DND-41 (cell line): ENCODE measurements around the gene TRAF3IP3.

Source experiments
- ATAC-seq: fragments of 200-7000 bp; cut with Tn5 transposase; 3 replicates; pipeline ENCODE4 v1.9.1; 2021; ENCODE audit warnings: low read depth; ENCODE audit not compliant: insufficient read depth
- DNase-seq: peaks from one replicate; pipeline ENCODE4 v3.0.0-alpha.2; 2020
- H2AFZ ChIP-seq: 2 replicates; pipeline ENCODE4 v1.6.0; 2012; ENCODE audit warnings: low read depth, low read length
- H3K27ac ChIP-seq: 2 replicates; pipeline ENCODE4 v1.5.1; 2012; ENCODE audit warnings: low read length, inconsistent platforms
- H3K27me3 ChIP-seq: fragments of 200-600 bp; sonication (generic); 2 replicates; pipeline ENCODE4 v1.6.0; 2012; ENCODE audit warnings: low read length, mild to moderate bottlenecking, inconsistent platforms; ENCODE audit not compliant: insufficient read depth, poor library complexity
- H3K36me3 ChIP-seq: 2 replicates; pipeline ENCODE4 v1.5.1; 2012; ENCODE audit warnings: low read length, inconsistent platforms; ENCODE audit not compliant: insufficient read depth
- H3K4me1 ChIP-seq: 2 replicates; pipeline ENCODE4 v1.5.1; 2012; ENCODE audit warnings: mild to moderate bottlenecking, low read length; ENCODE audit not compliant: insufficient read depth
- H3K4me2 ChIP-seq: 2 replicates; pipeline ENCODE4 v1.6.0; 2012; ENCODE audit warnings: mild to moderate bottlenecking, moderate library complexity, low read length, inconsistent platforms; ENCODE audit not compliant: insufficient read depth
- H3K4me3 ChIP-seq, 2 experiments: fragments of 200-600 bp in 1 of 2; shearing (Covaris generic) in 1 of 2; 2 replicates each; pipeline ENCODE4 v1.5.1; 2012 to 2016; ENCODE audit warnings: inconsistent platforms in 2 of 2, low read length in 2 of 2, mild to moderate bottlenecking in 2 of 2, low read depth in 1 of 2, moderate library complexity in 1 of 2
- H3K79me2 ChIP-seq: 2 replicates; pipeline ENCODE4 v1.6.0; 2012; ENCODE audit warnings: low read length, inconsistent platforms; ENCODE audit not compliant: insufficient read depth
- H3K9ac ChIP-seq: 2 replicates; pipeline ENCODE4 v1.6.0; 2012; ENCODE audit warnings: low read depth, mild to moderate bottlenecking, inconsistent platforms, low read length, moderate library complexity
- H3K9me3 ChIP-seq: 2 replicates; pipeline ENCODE4 v1.5.1; 2012; ENCODE audit warnings: low read length, moderate library complexity, mild to moderate bottlenecking, inconsistent platforms; ENCODE audit not compliant: insufficient read depth, severe bottlenecking
- H4K20me1 ChIP-seq: 2 replicates; pipeline ENCODE4 v1.6.0; 2012; ENCODE audit warnings: low read length; ENCODE audit not compliant: insufficient read depth
- EZH2 ChIP-seq: IDR thresholded peaks from 3 replicates; pipeline ENCODE4 v1.6.1; 2012; ENCODE audit warnings: borderline replicate concordance, low read depth, mild to moderate bottlenecking, moderate library complexity, low read length, inconsistent platforms; ENCODE audit not compliant: severe bottlenecking
- TF ChIP-seq, protein P1 (sequence below): IDR thresholded peaks from 2 replicates; pipeline ENCODE4 v1.5.1; 2012; ENCODE audit warnings: borderline replicate concordance, low read length, moderate library complexity, mild to moderate bottlenecking; ENCODE audit not compliant: poor library complexity, severe bottlenecking; ENCODE audit errors: extremely low read depth

The TRAF3IP3 gene

DNA sequence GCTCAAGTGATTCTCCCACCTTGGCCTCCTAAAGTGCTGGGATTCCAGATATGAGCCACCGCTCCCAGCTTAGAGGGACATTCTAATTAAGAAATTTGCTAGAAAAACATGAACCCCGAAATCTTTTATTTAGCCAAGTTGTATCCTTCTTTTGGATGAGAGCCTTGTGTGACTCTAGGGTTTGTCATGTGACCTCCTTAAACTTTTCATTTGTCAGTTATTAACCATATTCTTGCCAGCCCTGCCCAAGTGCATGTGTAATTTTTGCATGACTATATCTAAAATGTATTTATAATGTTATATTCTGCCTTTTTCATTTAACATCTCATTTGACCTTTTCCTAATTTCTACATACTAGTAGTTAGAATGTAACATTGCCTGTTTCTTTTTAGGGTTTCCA lies 73.9 kb downstream of the TRAF3IP3 start:
- no peaks in the 10 kb centered on the region for H3K9me3 ChIP-seq
- ATAC-seq, result no peak
- peak overlapping the region; percentile 67 for H3K9ac ChIP-seq
- H3K79me2 ChIP-seq, result peaks cover 36% of the 10 kb centered on the region
- peaks cover 50% of the 10 kb centered on the region for H3K36me3 ChIP-seq
- H3K27ac ChIP-seq, result no peak overlapping the region
- H3K4me1 ChIP-seq, result peaks cover 28% of the 10 kb centered on the region
- H3K27me3 ChIP-seq, result no peaks in the 10 kb centered on the region
- H3K4me3 ChIP-seq, result peak overlapping the region in 1 of 2 experiments; percentile 80; a peak in 1 of 4 replicates
- H4K20me1 ChIP-seq, result no peaks in the 10 kb centered on the region
- H3K4me2 ChIP-seq, result peak overlapping the region; percentile 68
- DNase-seq, result no peak
- TF ChIP-seq, protein P1, sequence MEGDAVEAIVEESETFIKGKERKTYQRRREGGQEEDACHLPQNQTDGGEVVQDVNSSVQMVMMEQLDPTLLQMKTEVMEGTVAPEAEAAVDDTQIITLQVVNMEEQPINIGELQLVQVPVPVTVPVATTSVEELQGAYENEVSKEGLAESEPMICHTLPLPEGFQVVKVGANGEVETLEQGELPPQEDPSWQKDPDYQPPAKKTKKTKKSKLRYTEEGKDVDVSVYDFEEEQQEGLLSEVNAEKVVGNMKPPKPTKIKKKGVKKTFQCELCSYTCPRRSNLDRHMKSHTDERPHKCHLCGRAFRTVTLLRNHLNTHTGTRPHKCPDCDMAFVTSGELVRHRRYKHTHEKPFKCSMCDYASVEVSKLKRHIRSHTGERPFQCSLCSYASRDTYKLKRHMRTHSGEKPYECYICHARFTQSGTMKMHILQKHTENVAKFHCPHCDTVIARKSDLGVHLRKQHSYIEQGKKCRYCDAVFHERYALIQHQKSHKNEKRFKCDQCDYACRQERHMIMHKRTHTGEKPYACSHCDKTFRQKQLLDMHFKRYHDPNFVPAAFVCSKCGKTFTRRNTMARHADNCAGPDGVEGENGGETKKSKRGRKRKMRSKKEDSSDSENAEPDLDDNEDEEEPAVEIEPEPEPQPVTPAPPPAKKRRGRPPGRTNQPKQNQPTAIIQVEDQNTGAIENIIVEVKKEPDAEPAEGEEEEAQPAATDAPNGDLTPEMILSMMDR, result no peak
- no peak for TF ChIP-seq EZH2
- H2AFZ ChIP-seq, result no peak overlapping the region

DNA sequence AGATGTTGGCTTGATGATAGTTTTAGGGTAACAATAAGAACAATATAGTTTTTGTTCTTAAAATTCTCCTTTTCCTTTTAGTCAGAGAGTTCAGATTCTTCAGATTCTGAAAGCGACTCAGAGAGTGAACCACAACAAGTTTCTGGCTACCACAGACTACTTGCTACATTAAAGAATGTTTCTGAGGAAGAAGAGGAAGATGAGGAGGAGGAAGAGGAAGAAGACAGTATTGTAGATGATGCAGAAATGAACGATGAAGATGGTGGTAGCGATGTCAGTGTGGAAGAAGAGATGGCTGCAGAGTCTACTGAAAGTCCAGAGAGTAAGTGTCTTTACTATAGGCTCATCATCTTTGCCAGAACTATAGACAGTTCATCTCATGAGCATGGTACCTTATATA lies 74.9 kb downstream of the TRAF3IP3 start:
- TF ChIP-seq, protein P1, result no peak
- no peak for TF ChIP-seq EZH2
- H3K27ac ChIP-seq, result no peak overlapping the region
- no peak overlapping the region for H2AFZ ChIP-seq
- H3K4me2 ChIP-seq, result no peak overlapping the region
- DNase-seq (no peak), ATAC-seq (no peak)
- no peaks in the 10 kb centered on the region for H3K9me3 ChIP-seq
- peaks cover 36% of the 10 kb centered on the region for H3K79me2 ChIP-seq
- no peak overlapping the region for H3K4me3 ChIP-seq
- no peaks in the 10 kb centered on the region for H4K20me1 ChIP-seq
- peaks cover 61% of the 10 kb centered on the region for H3K36me3 ChIP-seq
- H3K9ac ChIP-seq, result no peak overlapping the region
- H3K27me3 ChIP-seq, result no peaks in the 10 kb centered on the region
- H3K4me1 ChIP-seq, result peaks cover 28% of the 10 kb centered on the region

DNA sequence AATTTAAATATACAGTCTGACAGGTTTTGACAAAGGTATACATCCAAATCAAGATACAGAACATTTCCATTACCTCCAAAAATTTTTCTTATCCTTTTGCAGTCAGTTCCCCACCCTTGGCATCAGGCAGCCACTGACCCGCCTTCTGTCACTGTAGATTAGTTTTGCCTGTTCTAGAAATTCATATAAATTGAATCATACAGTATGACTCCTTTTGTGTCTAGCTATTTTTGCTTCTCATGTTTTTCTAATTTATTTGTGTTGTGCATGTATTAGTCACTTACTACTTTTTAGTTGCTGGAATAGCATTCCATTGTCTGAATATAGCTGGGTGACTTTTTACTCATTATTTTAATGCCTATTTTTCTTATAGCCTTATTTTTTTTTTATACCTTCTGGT lies 75.8 kb downstream of the TRAF3IP3 start:
- DNase-seq, result no peak
- no peak overlapping the region for H3K27ac ChIP-seq
- peak overlapping the region; percentile 18; the same call in 1 of the 2 replicates for H3K4me2 ChIP-seq
- H3K4me1 ChIP-seq, result peaks cover 25% of the 10 kb centered on the region
- H3K36me3 ChIP-seq, result peaks cover 69% of the 10 kb centered on the region
- peaks cover 36% of the 10 kb centered on the region for H3K79me2 ChIP-seq
- no peak overlapping the region for H3K4me3 ChIP-seq
- no peak overlapping the region for H3K9ac ChIP-seq
- H4K20me1 ChIP-seq, result no peaks in the 10 kb centered on the region
- no peak overlapping the region for H2AFZ ChIP-seq
- ATAC-seq, result no peak
- TF ChIP-seq, protein P1, result no peak
- no peak for TF ChIP-seq EZH2
- H3K9me3 ChIP-seq, result no peaks in the 10 kb centered on the region
- no peaks in the 10 kb centered on the region for H3K27me3 ChIP-seq
